Neural progenitor cell (in vitro differentiated cells): Measurements from ENCODE around the gene NARS2. TPM values are rescaled to one million over a fixed set of nuclear protein-coding genes. Genes with fewer than 3 reads are reported as not detected.
"Not testable (repeated sequence)": the region's sequence is repeated elsewhere in the genome, so short reads cannot be mapped to it uniquely, and the experiment has no call there.

Experiments used
- DNase-seq: peaks from one replicate; pipeline ENCODE4 v3.0.0-alpha.2; 2016; ENCODE audit warnings: low spot score
- H2AFZ ChIP-seq: fragments of 200-600 bp; sonication (generic); replicated peaks from 2 replicates; pipeline ENCODE4 v1.6.1; 2016; ENCODE audit warnings: antibody characterized with exemption
- H3F3A ChIP-seq: fragments of 200-600 bp; sonication (generic); 2 replicates; pipeline ENCODE4 v1.6.1; 2016; ENCODE audit warnings: antibody characterized with exemption, low read depth
- H3K27ac ChIP-seq: fragments of 200-600 bp; sonication (generic); 2 replicates; pipeline ENCODE4 v1.5.1; 2016; ENCODE audit warnings: mild to moderate bottlenecking
- H3K27me3 ChIP-seq: fragments of 200-600 bp; sonication (generic); 2 replicates; pipeline ENCODE4 v1.6.1; 2016; ENCODE audit warnings: mild to moderate bottlenecking, moderate library complexity
- H3K36me3 ChIP-seq: fragments of 200-600 bp; sonication (generic); 2 replicates; pipeline ENCODE4 v1.5.1; 2016
- H3K4me1 ChIP-seq: fragments of 200-600 bp; sonication (generic); 2 replicates; pipeline ENCODE4 v1.6.1; 2016; ENCODE audit warnings: mixed run types
- H3K4me2 ChIP-seq: fragments of 200-600 bp; sonication (generic); 2 replicates; pipeline ENCODE4 v1.6.1; 2016
- H3K4me3 ChIP-seq: fragments of 200-600 bp; sonication (generic); 2 replicates; pipeline ENCODE4 v1.5.1; 2016
- H3K79me2 ChIP-seq: fragments of 200-600 bp; sonication (generic); 2 replicates; pipeline ENCODE4 v1.6.1; 2016; ENCODE audit warnings: low read depth
- H3K9ac ChIP-seq: fragments of 200-600 bp; sonication (generic); 2 replicates; pipeline ENCODE4 v1.6.1; 2016
- H3K9me3 ChIP-seq: fragments of 200-600 bp; sonication (generic); 2 replicates; pipeline ENCODE4 v1.5.1; 2016; ENCODE audit warnings: low read depth
- H4K20me1 ChIP-seq: fragments of 200-600 bp; sonication (generic); 2 replicates; pipeline ENCODE4 v1.6.1; 2016; ENCODE audit warnings: low read depth
- H3K27ac Mint-ChIP-seq: 3 replicates; pipeline ENCODE4 v1.8.0; 2021; ENCODE audit warnings: mixed read lengths
- H3K27me3 Mint-ChIP-seq: 2 replicates; pipeline ENCODE4 v1.8.0; 2022; ENCODE audit warnings: low read depth, mild to moderate bottlenecking, inconsistent platforms, moderate library complexity, mixed read lengths; ENCODE audit not compliant: insufficient read depth
- H3K36me3 Mint-ChIP-seq: 3 replicates; pipeline ENCODE4 v1.8.0; 2021; ENCODE audit warnings: mixed read lengths
- H3K4me1 Mint-ChIP-seq: 3 replicates; pipeline ENCODE4 v1.8.0; 2021; ENCODE audit warnings: mixed read lengths
- H3K4me3 Mint-ChIP-seq: 3 replicates; pipeline ENCODE4 v1.8.0; 2021; ENCODE audit warnings: mild to moderate bottlenecking, moderate library complexity, mixed read lengths
- H3K9me3 Mint-ChIP-seq: 3 replicates; pipeline ENCODE4 v1.8.0; 2020; ENCODE audit warnings: mixed read lengths
- CTCF ChIP-seq: fragments of 200-600 bp; sonication (generic); IDR thresholded peaks from 2 replicates; pipeline ENCODE4 v1.5.1; 2017; ENCODE audit warnings: antibody characterized with exemption, mild to moderate bottlenecking
- EZH2 ChIP-seq: fragments of 200-600 bp; sonication (generic); IDR thresholded peaks from 2 replicates; pipeline ENCODE4 v1.6.1; 2017; ENCODE audit warnings: antibody characterized with exemption, mild to moderate bottlenecking, moderate library complexity
- EZH2phosphoT487 ChIP-seq: fragments of 200-600 bp; sonication (generic); IDR thresholded peaks from 2 replicates; pipeline ENCODE4 v1.6.1; 2017; ENCODE audit warnings: antibody characterized with exemption
- total RNA-seq: library from RNA; depleted of rRNA; stranded (reverse); fragments of >200 nt; gene quantifications from 2 replicates; pipeline ENCODE4 v1.2.3, GENCODE V29; 2015; ENCODE audit warnings: low replicate concordance

Gene NARS2
- total RNA-seq, 1 donor from 2014 or later: 53.0 TPM

GRCh38 chr11:78567209-78567608 is 7.5 kb downstream of the NARS2 start:
- Mint-ChIP-seq H3K4me3 (no peak overlapping the region), H3K4me1 (no peaks in the 10 kb centered on the region), H3K27ac (no peak overlapping the region), H3K27me3 (no peaks in the 10 kb centered on the region), H3K9me3 (no peaks in the 10 kb centered on the region), H3K36me3 (peaks cover 10% of the 10 kb centered on the region)
- H3K4me1 ChIP-seq: no peaks in the 10 kb centered on the region
- DNase-seq: no peak
- no peak overlapping the region for H3K4me2 ChIP-seq
- peaks cover 17% of the 10 kb centered on the region for H3K36me3 ChIP-seq
- H3K4me3 ChIP-seq: no peak overlapping the region
- H3K9ac ChIP-seq: no peak overlapping the region
- peaks cover 42% of the 10 kb centered on the region for H3K79me2 ChIP-seq
- H3K9me3 ChIP-seq: no peaks in the 10 kb centered on the region
- H3K27me3 ChIP-seq: no peaks in the 10 kb centered on the region
- H4K20me1 ChIP-seq: peaks cover 14% of the 10 kb centered on the region
- TF ChIP-seq EZH2 (no peak), CTCF (no peak), EZH2phosphoT487 (no peak)
- H3K27ac ChIP-seq: no peak overlapping the region
- H2AFZ ChIP-seq: no peak overlapping the region
- peaks cover 18% of the 10 kb centered on the region for H3F3A ChIP-seq

- H3K27me3 Mint-ChIP-seq: peaks cover 4% of the 10 kb centered on the region
- Histone ChIP-seq H3K4me1 (peaks cover 9% of the 10 kb centered on the region), H3K79me2 (peaks cover 56% of the 10 kb centered on the region), H3K9ac (no peak overlapping the region), H2AFZ (no peak overlapping the region), H3K4me2 (no peak overlapping the region), H3F3A (peaks cover 18% of the 10 kb centered on the region), H3K36me3 (peaks cover 17% of the 10 kb centered on the region), H3K27ac (no peak overlapping the region), H3K27me3 (no peaks in the 10 kb centered on the region), H3K4me3 (no peak overlapping the region), H4K20me1 (peaks cover 19% of the 10 kb centered on the region), H3K9me3 (no peaks in the 10 kb centered on the region)
- peak; percentile 72 for DNase-seq
- H3K4me1 Mint-ChIP-seq: peaks cover 8% of the 10 kb centered on the region
- H3K27ac Mint-ChIP-seq: no peak overlapping the region
- H3K4me3 Mint-ChIP-seq: no peak overlapping the region
- H3K9me3 Mint-ChIP-seq: no peaks in the 10 kb centered on the region
- peaks cover 1% of the 10 kb centered on the region for H3K36me3 Mint-ChIP-seq
- TF ChIP-seq EZH2: no peak
- TF ChIP-seq CTCF: peak; percentile 82
Observed at GRCh38 chr11:78564490-78565467, 9.9 kb downstream of the NARS2 start.

GRCh38 chr11:78564037-78564436 is 10.6 kb downstream of the NARS2 start:
- H3K36me3 Mint-ChIP-seq, H3K4me3 ChIP-seq, H3K9me3 ChIP-seq, H3K27ac ChIP-seq, H3K9ac ChIP-seq, H3K4me1 Mint-ChIP-seq, H3K27ac Mint-ChIP-seq, H2AFZ ChIP-seq, H3K4me1 ChIP-seq, H3K4me2 ChIP-seq, H3K4me3 Mint-ChIP-seq, H3K27me3 ChIP-seq, H3K27me3 Mint-ChIP-seq, DNase-seq, H3K9me3 Mint-ChIP-seq: not testable (repeated sequence)
- Histone ChIP-seq H4K20me1 (peaks cover 22% of the 10 kb centered on the region), H3K79me2 (peaks cover 59% of the 10 kb centered on the region), H3K36me3 (peaks cover 16% of the 10 kb centered on the region), H3F3A (peaks cover 18% of the 10 kb centered on the region)

- peaks cover 59% of the 10 kb centered on the region for H3K79me2 ChIP-seq
- H3K27ac Mint-ChIP-seq, H3K27me3 ChIP-seq, H3K4me3 Mint-ChIP-seq, H3K4me3 ChIP-seq, DNase-seq, H3K9me3 Mint-ChIP-seq, H3K27me3 Mint-ChIP-seq, H3K4me1 ChIP-seq, H3K9me3 ChIP-seq, H2AFZ ChIP-seq, H3K36me3 ChIP-seq, H3K27ac ChIP-seq, H3K4me2 ChIP-seq, H3K9ac ChIP-seq, H3K4me1 Mint-ChIP-seq, H3K36me3 Mint-ChIP-seq: not testable (repeated sequence)
- peaks cover 18% of the 10 kb centered on the region for H3F3A ChIP-seq
- H4K20me1 ChIP-seq: peaks cover 22% of the 10 kb centered on the region
Observed at GRCh38 chr11:78563090-78563489, 11.6 kb downstream of the NARS2 start.
